Measurements from ENCODE around the gene FLT3. TPM values are rescaled to one million over a fixed set of nuclear protein-coding genes. Genes with fewer than 3 reads are reported as not detected.

The FLT3 gene
- total and polyA plus RNA-seq, 10 donors, result 1.0 to 10.1 (median 4.2) TPM

DNA sequence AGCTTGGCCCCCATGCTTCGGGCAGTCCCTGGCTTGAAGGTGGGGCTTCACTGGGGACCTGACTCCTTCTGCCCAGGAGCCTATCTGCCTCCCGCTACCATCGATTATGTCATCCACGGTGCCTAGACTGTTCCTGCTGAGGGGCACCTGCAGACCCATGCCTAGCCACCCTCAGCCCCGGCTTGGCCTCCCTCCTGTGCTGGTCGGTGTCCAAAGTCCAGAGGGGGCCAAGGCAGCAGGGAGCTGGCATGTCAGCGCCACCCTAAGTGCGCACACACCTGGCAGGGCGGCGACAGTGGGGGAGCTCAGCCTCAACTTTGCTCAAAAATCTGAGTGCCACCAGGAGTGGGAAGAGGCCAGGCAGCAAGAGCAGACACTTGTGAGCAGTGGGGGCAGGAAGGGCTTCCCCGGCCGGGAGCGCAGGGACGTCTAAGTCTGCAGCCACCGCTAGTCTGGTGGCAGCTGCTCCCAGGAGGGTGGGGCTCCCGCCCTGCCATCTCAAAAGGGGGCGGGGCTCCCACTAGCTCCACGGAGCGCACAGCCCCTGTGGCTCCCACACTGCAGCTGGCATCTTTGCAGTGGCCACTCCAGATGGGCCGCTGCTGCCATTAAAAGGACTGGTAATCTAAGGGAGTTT, 98.4 kb downstream of the FLT3 start:
- WGBS, 5 donors, result 83 to 92% (median 86%) methylated on average over 17 to 20 of the region's 20 CpGs
- no peak for DNase-seq
- Histone ChIP-seq H3K4me3 (no peak overlapping the region), H3K27me3 (replicated peaks in 1 of 7) (no peaks in the 10 kb centered on the region), H3K4me1 (no peaks in the 10 kb centered on the region), H3K36me3 (no peaks in the 10 kb centered on the region), H3K9me3 (no peaks in the 10 kb centered on the region), H3K27ac (no peak overlapping the region)
- intact Hi-C loops (cut with DNase I; ENCODE audit: low total_unique reads), result no loop called here
- TF ChIP-seq POLR2A (IDR thresholded peaks at IDR 0.05), result no peak
- TF ChIP-seq, protein P1, sequence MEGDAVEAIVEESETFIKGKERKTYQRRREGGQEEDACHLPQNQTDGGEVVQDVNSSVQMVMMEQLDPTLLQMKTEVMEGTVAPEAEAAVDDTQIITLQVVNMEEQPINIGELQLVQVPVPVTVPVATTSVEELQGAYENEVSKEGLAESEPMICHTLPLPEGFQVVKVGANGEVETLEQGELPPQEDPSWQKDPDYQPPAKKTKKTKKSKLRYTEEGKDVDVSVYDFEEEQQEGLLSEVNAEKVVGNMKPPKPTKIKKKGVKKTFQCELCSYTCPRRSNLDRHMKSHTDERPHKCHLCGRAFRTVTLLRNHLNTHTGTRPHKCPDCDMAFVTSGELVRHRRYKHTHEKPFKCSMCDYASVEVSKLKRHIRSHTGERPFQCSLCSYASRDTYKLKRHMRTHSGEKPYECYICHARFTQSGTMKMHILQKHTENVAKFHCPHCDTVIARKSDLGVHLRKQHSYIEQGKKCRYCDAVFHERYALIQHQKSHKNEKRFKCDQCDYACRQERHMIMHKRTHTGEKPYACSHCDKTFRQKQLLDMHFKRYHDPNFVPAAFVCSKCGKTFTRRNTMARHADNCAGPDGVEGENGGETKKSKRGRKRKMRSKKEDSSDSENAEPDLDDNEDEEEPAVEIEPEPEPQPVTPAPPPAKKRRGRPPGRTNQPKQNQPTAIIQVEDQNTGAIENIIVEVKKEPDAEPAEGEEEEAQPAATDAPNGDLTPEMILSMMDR (IDR thresholded peaks at IDR 0.05 in 8 of 11, conservative IDR thresholded peaks at IDR 0.05 in 3 of 11), result no peak
- TF ChIP-seq POLR2AphosphoS5 (IDR thresholded peaks at IDR 0.05), result no peak

DNA sequence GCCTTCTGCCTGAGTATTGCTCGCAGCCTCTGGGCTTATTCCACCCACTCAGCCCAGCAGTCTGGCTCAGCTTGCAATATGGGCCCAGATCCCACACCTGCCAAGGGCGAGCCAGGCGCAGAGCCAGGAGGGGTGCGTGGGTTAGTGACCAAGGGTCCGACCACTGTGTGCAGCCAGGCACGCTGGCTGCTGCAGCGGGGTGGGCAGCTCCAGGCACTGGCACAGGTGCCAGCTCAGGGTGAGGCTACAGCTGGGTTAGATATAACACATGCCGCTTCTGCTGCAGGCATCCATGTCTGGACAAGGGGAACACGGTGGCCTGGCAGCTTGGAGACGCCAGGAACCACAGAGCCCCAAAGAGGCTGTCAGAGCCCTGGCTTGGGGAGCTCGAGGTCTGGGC, 99.3 kb downstream of the FLT3 start:
- Histone ChIP-seq H3K36me3 (no peaks in the 10 kb centered on the region), H3K4me3 (no peak overlapping the region), H3K27ac (no peak overlapping the region), H3K27me3 (replicated peaks in 1 of 7) (no peaks in the 10 kb centered on the region), H3K9me3 (no peaks in the 10 kb centered on the region), H3K4me1 (no peaks in the 10 kb centered on the region)
- DNase-seq, result peak; percentile 56
- intact Hi-C loops (cut with DNase I; ENCODE audit: low total_unique reads), result no loop called here
- TF ChIP-seq POLR2AphosphoS5 (IDR thresholded peaks at IDR 0.05) (no peak), POLR2A (IDR thresholded peaks at IDR 0.05) (no peak)
- TF ChIP-seq, protein P1 (IDR thresholded peaks at IDR 0.05 in 8 of 11, conservative IDR thresholded peaks at IDR 0.05 in 3 of 11), result no peak
- WGBS, 5 donors, result 88 to 93% (median 90%) methylated on average over 3 to 11 of the region's 11 CpGs

DNA sequence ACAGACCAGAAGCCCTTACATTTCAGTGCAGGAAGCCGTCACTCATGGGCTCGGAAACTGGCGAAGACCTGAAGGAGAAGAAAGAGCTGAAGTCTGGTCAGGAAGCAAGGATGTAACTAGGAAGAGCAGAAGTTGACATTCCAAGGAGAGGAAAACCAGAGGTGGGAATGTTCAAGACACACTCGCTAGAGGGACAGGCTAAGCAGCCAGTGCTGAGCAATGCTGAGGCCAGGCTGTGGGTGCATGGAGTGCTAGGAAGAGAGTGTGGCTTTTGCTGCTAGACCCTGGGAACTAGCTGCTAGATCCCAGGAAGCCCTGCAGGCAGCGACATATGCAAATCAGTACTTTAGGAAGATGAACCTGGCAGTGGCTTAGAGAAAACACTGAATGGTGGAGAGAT, 99.8 kb downstream of the FLT3 start:
- TF ChIP-seq, protein P1 (IDR thresholded peaks at IDR 0.05 in 8 of 11, conservative IDR thresholded peaks at IDR 0.05 in 3 of 11), result no peak
- no peak for TF ChIP-seq POLR2A (IDR thresholded peaks at IDR 0.05)
- TF ChIP-seq POLR2AphosphoS5 (IDR thresholded peaks at IDR 0.05), result no peak
- DNase-seq, result no peak
- H3K27me3 ChIP-seq (replicated peaks in 1 of 7), result no peaks in the 10 kb centered on the region
- H3K27ac ChIP-seq, result no peak overlapping the region
- H3K9me3 ChIP-seq, result no peaks in the 10 kb centered on the region
- H3K4me1 ChIP-seq, result no peaks in the 10 kb centered on the region
- WGBS, 5 donors, result 40 to 62% (median 57%) methylated on average over 5 of the region's 5 CpGs
- intact Hi-C loops (cut with DNase I; ENCODE audit: low total_unique reads), result no loop called here
- no peak overlapping the region for H3K4me3 ChIP-seq
- H3K36me3 ChIP-seq, result no peaks in the 10 kb centered on the region

DNA sequence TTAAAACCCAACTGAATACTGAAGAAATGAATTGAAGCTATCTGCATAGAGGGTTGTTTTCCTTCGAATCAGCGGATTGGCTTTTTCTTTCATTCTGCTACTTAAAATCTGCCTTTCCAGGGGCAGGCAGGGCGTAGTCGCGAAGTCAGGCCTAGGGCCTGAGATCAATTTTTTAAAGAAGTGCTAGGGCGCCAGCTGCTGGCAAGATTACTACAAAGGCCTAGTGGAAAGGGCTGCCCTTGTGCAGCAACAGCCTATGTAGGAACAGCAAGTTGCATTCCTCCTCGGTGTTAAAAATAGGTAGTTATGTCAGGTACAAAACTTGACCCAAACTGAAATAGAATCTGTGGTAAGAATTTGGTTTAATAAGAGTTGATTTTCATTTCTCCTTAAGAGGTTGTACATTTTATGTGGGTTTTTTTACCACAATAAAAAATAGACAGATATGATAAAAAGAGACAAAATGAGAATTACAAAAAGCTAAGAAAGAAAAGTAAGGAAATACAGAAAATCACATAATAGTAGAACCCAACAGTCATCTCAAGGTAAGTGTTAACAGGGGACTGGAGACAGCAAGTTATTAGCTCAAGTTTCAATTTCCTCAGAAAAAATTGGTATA, 102.4 kb downstream of the FLT3 start:
- Histone ChIP-seq H3K36me3 (no peaks in the 10 kb centered on the region), H3K9me3 (no peaks in the 10 kb centered on the region), H3K4me1 (no peaks in the 10 kb centered on the region), H3K27me3 (replicated peaks in 1 of 7) (no peaks in the 10 kb centered on the region), H3K4me3 (no peak overlapping the region), H3K27ac (no peak overlapping the region)
- WGBS, 5 donors, result 66 to 76% (median 69%) methylated on average over 7 of the region's 7 CpGs
- no peak for DNase-seq
- TF ChIP-seq POLR2A (IDR thresholded peaks at IDR 0.05), result no peak
- TF ChIP-seq, protein P1 (IDR thresholded peaks at IDR 0.05 in 8 of 11, conservative IDR thresholded peaks at IDR 0.05 in 3 of 11), result peak in 5 of 11 experiments; percentile 12 to 23 (median 17)
- intact Hi-C loops (cut with DNase I; ENCODE audit: low total_unique reads), result no loop called here
